B cell (primary cell): Measurements from ENCODE around the gene ARHGAP25.

ENCODE experiments used
- CTCF ChIP-seq: fragments of 200-600 bp; IDR thresholded peaks from one replicate; pipeline ENCODE4 v1.8.0; 2022; ENCODE audit warnings: antibody characterized with exemption, mild to moderate bottlenecking
- EZH2 ChIP-seq: IDR thresholded peaks from 2 replicates; pipeline ENCODE4 v1.6.1; 2012; ENCODE audit warnings: borderline replicate concordance, low read depth, mild to moderate bottlenecking, moderate library complexity, low read length; ENCODE audit not compliant: insufficient read depth, poor library complexity, severe bottlenecking

GRCh38 chr2:68784188-68784587 is 49.6 kb downstream of the ARHGAP25 start:
- TF ChIP-seq CTCF (no peak), EZH2 (no peak)
